Neural cell (in vitro differentiated cells): Measurements from ENCODE around the gene GNG12.
"Not testable (repeated sequence)": the region's sequence is repeated elsewhere in the genome, so short reads cannot be mapped to it uniquely, and the experiment has no call there.

Experiments used
- CTCF ChIP-seq: fragments of 450-650 bp; IDR thresholded peaks from 2 replicates; pipeline ENCODE4 v1.5.1; 2014; ENCODE audit warnings: antibody characterized with exemption, mild to moderate bottlenecking, moderate library complexity; ENCODE audit not compliant: poor library complexity, severe bottlenecking
- EZH2 ChIP-seq: fragments of 200-600, 300-800 bp; shearing (Covaris generic), sonication (generic); IDR thresholded peaks from 2 replicates; pipeline ENCODE4 v1.6.1; 2014; ENCODE audit warnings: antibody characterized with exemption, low read length, borderline replicate concordance, mild to moderate bottlenecking; ENCODE audit not compliant: insufficient read depth, poor library complexity, severe bottlenecking
- RAD21 ChIP-seq: fragments of 450-650 bp; conservative IDR thresholded peaks from 2 replicates; pipeline ENCODE4 v1.6.1; 2014; ENCODE audit warnings: antibody characterized with exemption, mild to moderate bottlenecking, moderate library complexity
- REST ChIP-seq: IDR thresholded peaks from 2 replicates; pipeline ENCODE4 v1.6.1; 2012; ENCODE audit warnings: borderline replicate concordance

GRCh38 chr1:67657152-67657551, 176.1 kb downstream of the GNG12 start:
- TF ChIP-seq CTCF, EZH2, REST, RAD21: not testable (repeated sequence)
